NT2/D1 (cell line): Measurements from ENCODE around the gene NKAIN2.

Source experiments
- SUZ12 ChIP-seq: IDR thresholded peaks from 2 replicates; pipeline ENCODE4 v1.6.1; 2011; ENCODE audit not compliant: insufficient read length, insufficient read depth; ENCODE audit errors: extremely low read depth
- YY1 ChIP-seq: IDR thresholded peaks from 2 replicates; pipeline ENCODE4 v1.6.1; 2011; ENCODE audit not compliant: insufficient read length, insufficient read depth
- ZNF274 ChIP-seq: IDR thresholded peaks from 2 replicates; pipeline ENCODE4 v1.6.1; 2011; ENCODE audit warnings: mild to moderate bottlenecking, low read depth, low read length

DNA sequence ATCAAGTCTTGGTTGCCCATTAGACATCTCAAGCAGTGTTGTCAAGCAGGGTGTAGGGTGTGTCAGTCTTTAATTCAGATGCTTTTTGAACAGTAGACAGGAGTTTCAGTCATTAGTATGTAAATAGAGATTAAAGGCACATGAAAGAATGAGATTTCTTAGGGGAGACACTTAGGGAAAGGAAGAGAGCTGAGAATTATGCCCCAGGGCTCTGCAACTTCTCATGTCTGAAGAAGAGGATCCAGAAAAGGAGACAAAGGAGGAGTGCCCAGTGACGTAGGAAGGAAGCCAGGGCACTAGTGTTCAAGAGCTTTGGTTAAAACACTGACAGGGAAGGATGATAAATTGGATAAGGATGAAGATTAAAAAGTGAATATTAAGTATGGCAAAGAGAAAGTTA, 569.7 kb downstream of the NKAIN2 start:
- TF ChIP-seq YY1: no peak
- no peak for TF ChIP-seq SUZ12
- TF ChIP-seq ZNF274: no peak
